B cell (primary cell): ENCODE measurements around the gene SETD1A. TPM values are rescaled to one million over a fixed set of nuclear protein-coding genes. Genes with fewer than 3 reads are reported as not detected.

Experiments used
- ATAC-seq: fragments of 200-7000 bp; cut with Tn5 transposase; one replicate; pipeline ENCODE4 v1.10.0; 2021; ENCODE audit warnings: low read depth, mild to moderate bottlenecking, moderate number of reproducible peaks, moderate library complexity
- CTCF ChIA-PET: fragments of 350-600 bp; sonication (Branson Sonifier 250); formaldehyde crosslinking; loops from one replicate; lab custom pipeline; 2021; ENCODE audit warnings: antibody characterized with exemption, inconsistent platforms; lab: Charles Lee
- POLR2A ChIA-PET: fragments of 350-600 bp; sonication (Branson Sonifier 250); formaldehyde crosslinking; loops from one replicate; lab custom pipeline; 2021; ENCODE audit warnings: antibody characterized with exemption; lab: Charles Lee
- DNase-seq: peaks from one replicate; pipeline ENCODE4 v3.0.0; 2013
- H2AFZ ChIP-seq: 2 replicates; pipeline ENCODE4 v1.6.1; 2012; ENCODE audit warnings: mild to moderate bottlenecking, low read depth, low read length; ENCODE audit not compliant: insufficient read depth, poor library complexity, severe bottlenecking
- H3K27ac ChIP-seq, 2 donors: 1 replicate in 1 of 2; 2 replicates in 1 of 2; pipeline ENCODE4 v1.5.1; 2012 to 2013; ENCODE audit warnings: low read length in 2 of 2, mild to moderate bottlenecking in 2 of 2, moderate library complexity in 1 of 2
- H3K27me3 ChIP-seq, 4 experiments: fragments of 200-600 bp in 1 of 4; sonication (generic) in 1 of 4; replicated peaks in 1 of 4; 1 replicate in 2 of 4; 2 replicates in 2 of 4; pipeline versions ENCODE4 v1.6.1 to v1.7.0; 2013 to 2016; ENCODE audit warnings: low read length in 3 of 4, mild to moderate bottlenecking in 2 of 4, mixed read lengths in 1 of 4, moderate library complexity in 1 of 4; ENCODE audit not compliant: insufficient read depth in 4 of 4, control insufficient read depth in 3 of 4; ENCODE audit errors: control extremely low read depth in 1 of 4
- H3K36me3 ChIP-seq, 2 experiments: replicated peaks in 1 of 2; 1 replicate in 1 of 2; 2 replicates in 1 of 2; pipeline versions ENCODE4 v1.6.1 to v1.7.1; 2013; ENCODE audit warnings: low read length in 1 of 2; ENCODE audit not compliant: insufficient read depth in 2 of 2, control insufficient read depth in 1 of 2; ENCODE audit errors: control extremely low read depth in 1 of 2, extremely low read depth in 1 of 2
- H3K4me1 ChIP-seq, 2 donors: fragments of 200-600 bp in 1 of 2; sonication (generic) in 1 of 2; 1 replicate in 1 of 2; 2 replicates in 1 of 2; pipeline versions ENCODE4 v1.5.1 to v1.6.1; 2013 to 2017; ENCODE audit warnings: low read length in 2 of 2; ENCODE audit not compliant: control insufficient read depth in 2 of 2, insufficient read depth in 2 of 2
- H3K4me2 ChIP-seq: replicated peaks from 2 replicates; pipeline ENCODE3; 2012; ENCODE audit warnings: mild to moderate bottlenecking, low read depth, low read length; ENCODE audit not compliant: poor library complexity, severe bottlenecking
- H3K4me3 ChIP-seq, 5 experiments: fragments of 200-600 bp in 1 of 5; sonication (generic) in 1 of 5; 1 replicate in 3 of 5; 2 replicates in 2 of 5; pipeline versions ENCODE4 v1.5.1 to v1.7.0; 2011 to 2016; ENCODE audit warnings: low read length in 4 of 5, mild to moderate bottlenecking in 4 of 5, low read depth in 2 of 5, control low read depth in 1 of 5, moderate library complexity in 1 of 5; ENCODE audit not compliant: insufficient read depth in 1 of 5; ENCODE audit errors: control extremely low read depth in 1 of 5, extremely low read depth in 1 of 5
- H3K79me2 ChIP-seq: fragments of 200-600 bp; sonication (generic); one replicate; pipeline ENCODE4 v1.6.0; 2016; ENCODE audit warnings: low read length; ENCODE audit not compliant: control insufficient read depth, insufficient read depth
- H3K9ac ChIP-seq: fragments of 200-600 bp; sonication (generic); 2 replicates; pipeline ENCODE4 v1.6.1; 2017; ENCODE audit warnings: mild to moderate bottlenecking, low read length, moderate library complexity
- H3K9me3 ChIP-seq, 3 donors: one replicate each; pipeline versions ENCODE4 v1.6.1 to v1.7.1; 2013; ENCODE audit warnings: low read length in 2 of 3; ENCODE audit not compliant: control insufficient read depth in 2 of 3, insufficient read depth in 1 of 3; ENCODE audit errors: control extremely low read depth in 1 of 3
- H4K20me1 ChIP-seq: 2 replicates; pipeline ENCODE4 v1.6.0; 2012; ENCODE audit warnings: mild to moderate bottlenecking, low read length; ENCODE audit not compliant: insufficient read depth, control insufficient read depth, poor library complexity, severe bottlenecking
- H3K27ac Mint-ChIP-seq: one replicate; pipeline ENCODE4 v1.8.0; 2021; ENCODE audit warnings: mixed read lengths
- H3K27me3 Mint-ChIP-seq: one replicate; pipeline ENCODE4 v1.8.0; 2021; ENCODE audit warnings: mixed read lengths
- H3K4me1 Mint-ChIP-seq: one replicate; pipeline ENCODE4 v1.8.0; 2021; ENCODE audit warnings: mixed read lengths
- H3K4me3 Mint-ChIP-seq: one replicate; pipeline ENCODE4 v1.8.0; 2021; ENCODE audit warnings: mixed read lengths
- H3K9me3 Mint-ChIP-seq: one replicate; pipeline ENCODE4 v1.8.0; 2022; ENCODE audit warnings: mixed read lengths; ENCODE audit not compliant: insufficient read depth
- EZH2 ChIP-seq: IDR thresholded peaks from 2 replicates; pipeline ENCODE4 v1.6.1; 2012; ENCODE audit warnings: borderline replicate concordance, low read depth, mild to moderate bottlenecking, moderate library complexity, low read length; ENCODE audit not compliant: insufficient read depth, poor library complexity, severe bottlenecking
- WGBS: methylation state at CpG from one replicate; pipeline ENCODE4 v1.1.5; 2013; ENCODE audit warnings: missing lambda C conversion rate; ENCODE audit not compliant: insufficient coverage; 5-methylcytosine and 5-hydroxymethylcytosine counted together
- intact Hi-C: fragments of 100-400 bp; cut with micrococcal nuclease; formaldehyde crosslinking; loops from one replicate; pipeline ENCODE4 v1.10.0; 2022
- polyA plus RNA-seq: library from polyadenylated mRNA; depleted of rRNA; stranded (reverse); fragments of >200 nt; gene quantifications from 2 replicates; pipeline ENCODE4 v1.2.3, GENCODE V29; 2012
- total RNA-seq, 2 donors: library from RNA; stranded (reverse); fragments of 120-200 nt in 1 of 2; gene quantifications; 1 replicate in 1 of 2; 2 replicates in 1 of 2; pipeline versions ENCODE4 v1.2.3 to v1.2.4, GENCODE V29; 2013 to 2022
- TF ChIP-seq, protein P1 (sequence below): fragments of 200-600 bp; IDR thresholded peaks from one replicate; pipeline ENCODE4 v1.8.0; 2022; ENCODE audit warnings: antibody characterized with exemption, mild to moderate bottlenecking

The SETD1A gene
- total and polyA plus RNA-seq, 2 donors (not counting 1 experiment from before 2014, with no cell fraction given) = 11.5 to 39.5 TPM

- no peak for ATAC-seq
Measured at GRCh38 chr16:30989469-30990047, 32.0 kb downstream of the SETD1A start.

DNA sequence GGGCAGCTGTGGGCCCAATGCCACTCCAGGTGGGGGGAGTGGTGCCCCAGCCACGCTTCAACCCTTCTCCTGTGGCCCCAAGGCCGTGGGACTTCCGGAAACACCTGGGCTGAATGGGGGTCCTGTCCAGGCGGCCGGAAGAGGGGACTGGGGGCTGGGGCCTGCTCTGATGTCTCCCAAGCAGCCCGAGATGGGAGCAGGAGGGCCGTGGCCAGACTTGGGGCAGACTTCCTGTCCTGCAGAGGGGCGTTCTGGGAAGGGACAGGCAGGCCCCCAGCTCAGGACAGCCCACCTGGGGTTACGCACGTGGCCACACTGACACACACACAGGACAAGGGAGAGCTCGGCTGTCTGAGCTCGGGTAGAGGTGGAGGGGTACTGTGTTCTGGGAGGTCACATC, 32.6 kb downstream of the SETD1A start:
- no peaks in the 10 kb centered on the region for H3K36me3 ChIP-seq
- 86% methylated on average over 7 of the region's 12 CpGs for WGBS

More at GRCh38 chr16:30989469-30990047, 32.0 kb downstream of the SETD1A start:
- H3K79me2 ChIP-seq = no peaks in the 10 kb centered on the region
- H2AFZ ChIP-seq = no peak overlapping the region
- Mint-ChIP-seq H3K27me3 (no peaks in the 10 kb centered on the region), H3K27ac (no peak overlapping the region), H3K9me3 (no peaks in the 10 kb centered on the region), H3K4me1 (no peaks in the 10 kb centered on the region), H3K4me3 (no peak overlapping the region)
- no peaks in the 10 kb centered on the region for H3K27me3 ChIP-seq
- H3K9ac ChIP-seq = no peak overlapping the region
- H3K4me1 ChIP-seq = peaks cover 3 to 6% of the 10 kb centered on the region in 2 donors
- no peak for TF ChIP-seq EZH2
- TF ChIP-seq, protein P1, sequence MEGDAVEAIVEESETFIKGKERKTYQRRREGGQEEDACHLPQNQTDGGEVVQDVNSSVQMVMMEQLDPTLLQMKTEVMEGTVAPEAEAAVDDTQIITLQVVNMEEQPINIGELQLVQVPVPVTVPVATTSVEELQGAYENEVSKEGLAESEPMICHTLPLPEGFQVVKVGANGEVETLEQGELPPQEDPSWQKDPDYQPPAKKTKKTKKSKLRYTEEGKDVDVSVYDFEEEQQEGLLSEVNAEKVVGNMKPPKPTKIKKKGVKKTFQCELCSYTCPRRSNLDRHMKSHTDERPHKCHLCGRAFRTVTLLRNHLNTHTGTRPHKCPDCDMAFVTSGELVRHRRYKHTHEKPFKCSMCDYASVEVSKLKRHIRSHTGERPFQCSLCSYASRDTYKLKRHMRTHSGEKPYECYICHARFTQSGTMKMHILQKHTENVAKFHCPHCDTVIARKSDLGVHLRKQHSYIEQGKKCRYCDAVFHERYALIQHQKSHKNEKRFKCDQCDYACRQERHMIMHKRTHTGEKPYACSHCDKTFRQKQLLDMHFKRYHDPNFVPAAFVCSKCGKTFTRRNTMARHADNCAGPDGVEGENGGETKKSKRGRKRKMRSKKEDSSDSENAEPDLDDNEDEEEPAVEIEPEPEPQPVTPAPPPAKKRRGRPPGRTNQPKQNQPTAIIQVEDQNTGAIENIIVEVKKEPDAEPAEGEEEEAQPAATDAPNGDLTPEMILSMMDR = no peak
- ChIA-PET CTCF (no interaction called here), POLR2A (no interaction called here)
- 95% methylated on average over 21 of the region's 23 CpGs for WGBS
- peaks cover 0 to 1% of the 10 kb centered on the region in 2 experiments for H3K36me3 ChIP-seq
- DNase-seq = no peak
- no peaks in the 10 kb centered on the region for H3K9me3 ChIP-seq
- no peak overlapping the region for H3K4me3 ChIP-seq
- no peak overlapping the region for H3K27ac ChIP-seq
- intact Hi-C loops = loop anchor here (5.0 kb wide), 1 partner anchor 168 kb away; no protein-coding TSS in a partner anchor
- H4K20me1 ChIP-seq = no peaks in the 10 kb centered on the region
- H3K4me2 ChIP-seq = no peak overlapping the region

More for the DNA sequence above, 32.6 kb downstream of the SETD1A start:
- intact Hi-C loops = no loop called here
- ATAC-seq (no peak), DNase-seq (no peak)
- Mint-ChIP-seq H3K9me3 (no peaks in the 10 kb centered on the region), H3K27me3 (no peaks in the 10 kb centered on the region), H3K4me1 (peaks cover under 1% of the 10 kb centered on the region), H3K27ac (no peak overlapping the region), H3K4me3 (no peak overlapping the region)
- no peak overlapping the region for H3K4me2 ChIP-seq
- ChIA-PET POLR2A (no interaction called here), CTCF (no interaction called here)
- H3K4me3 ChIP-seq = no peak overlapping the region
- TF ChIP-seq EZH2 = no peak
- TF ChIP-seq, protein P1 = no peak
- no peaks in the 10 kb centered on the region for H3K27me3 ChIP-seq
- H3K9ac ChIP-seq = no peak overlapping the region
- no peaks in the 10 kb centered on the region for H3K9me3 ChIP-seq
- no peaks in the 10 kb centered on the region for H4K20me1 ChIP-seq
- H3K79me2 ChIP-seq = no peaks in the 10 kb centered on the region
- peaks cover 0 to 1% of the 10 kb centered on the region in 2 donors for H3K4me1 ChIP-seq
- no peak overlapping the region for H3K27ac ChIP-seq
- no peak overlapping the region for H2AFZ ChIP-seq
